HCT116 (cell line): ENCODE data around the gene PILRA.
A peak's percentile ranks its signal among the peaks of the same experiment; 100 is the strongest.

Experiments used
- CEBPB ChIP-seq: IDR thresholded peaks from 2 replicates; pipeline ENCODE4 v1.6.1; 2012; ENCODE audit warnings: low read depth
- CTCF ChIP-seq, 3 experiments: fragments of 200-600 bp in 1 of 3; sonication (generic) in 1 of 3; IDR thresholded peaks in 2 of 3; conservative IDR thresholded peaks in 1 of 3; 2 replicates each; pipeline ENCODE4 v1.5.1; 2012 to 2017; ENCODE audit warnings: low read depth in 2 of 3, low read length in 2 of 3, antibody characterized with exemption in 1 of 3, borderline replicate concordance in 1 of 3, control low read depth in 1 of 3, mild to moderate bottlenecking in 1 of 3, mixed read lengths in 1 of 3, mixed run types in 1 of 3, moderate library complexity in 1 of 3; ENCODE audit not compliant: insufficient read depth in 1 of 3
- EGR1 ChIP-seq: IDR thresholded peaks from 2 replicates; pipeline ENCODE4 v1.6.1; 2012; ENCODE audit warnings: low read depth
- EZH2phosphoT487 ChIP-seq: fragments of 200-600 bp; IDR thresholded peaks from 2 replicates; pipeline ENCODE4 v1.6.1; 2018; ENCODE audit warnings: antibody characterized with exemption, borderline replicate concordance
- POLR2A ChIP-seq: IDR thresholded peaks from 2 replicates; pipeline ENCODE4 v1.7.0; 2011; ENCODE audit warnings: borderline replicate concordance; ENCODE audit not compliant: insufficient read depth, insufficient read length; ENCODE audit errors: extremely low read depth
- POLR2AphosphoS5 ChIP-seq: IDR thresholded peaks from 2 replicates; pipeline ENCODE4 v1.6.1; 2011; ENCODE audit warnings: mild to moderate bottlenecking, low read depth, low read length, moderate library complexity
- REST ChIP-seq: IDR thresholded peaks from 2 replicates; pipeline ENCODE4 v1.6.1; 2012; ENCODE audit warnings: low read depth
- SP1 ChIP-seq: IDR thresholded peaks from 2 replicates; pipeline ENCODE4 v1.6.1; 2012; ENCODE audit warnings: low read depth

- TF ChIP-seq POLR2A (no peak), REST (no peak), POLR2AphosphoS5 (0 out of 2 replicates have a peak, but pooled peaks have one; percentile 28), EZH2phosphoT487 (no peak), CTCF (IDR thresholded peaks at IDR 0.05 in 2 of 3, conservative IDR thresholded peaks at IDR 0.05 in 1 of 3; ENCODE audit: borderline replicate concordance in 1 of 3, insufficient read depth in 1 of 3, low read depth in 2 of 3, low read length in 2 of 3) (no peak), SP1 (no peak), CEBPB (no peak), EGR1 (no peak)
These were observed 8.8 kb upstream of the PILRA start for GRCh38 chr7:100364480-100364879.
